B cell (primary cell): ENCODE measurements around the gene CAPS. TPM values are rescaled to one million over a fixed set of nuclear protein-coding genes. Genes with fewer than 3 reads are reported as not detected.

ENCODE experiments used
- ATAC-seq: fragments of 200-7000 bp; cut with Tn5 transposase; one replicate; pipeline ENCODE4 v1.10.0; 2021; ENCODE audit warnings: low read depth, mild to moderate bottlenecking, moderate number of reproducible peaks, moderate library complexity
- CTCF ChIA-PET: fragments of 350-600 bp; sonication (Branson Sonifier 250); formaldehyde crosslinking; loops from one replicate; lab custom pipeline; 2021; ENCODE audit warnings: antibody characterized with exemption, inconsistent platforms; lab: Charles Lee
- POLR2A ChIA-PET: fragments of 350-600 bp; sonication (Branson Sonifier 250); formaldehyde crosslinking; loops from one replicate; lab custom pipeline; 2021; ENCODE audit warnings: antibody characterized with exemption; lab: Charles Lee
- DNase-seq: peaks from one replicate; pipeline ENCODE4 v3.0.0; 2013
- H2AFZ ChIP-seq: 2 replicates; pipeline ENCODE4 v1.6.1; 2012; ENCODE audit warnings: mild to moderate bottlenecking, low read depth, low read length; ENCODE audit not compliant: insufficient read depth, poor library complexity, severe bottlenecking
- H3K27ac ChIP-seq, 2 donors: 1 replicate in 1 of 2; 2 replicates in 1 of 2; pipeline ENCODE4 v1.5.1; 2012 to 2013; ENCODE audit warnings: low read length in 2 of 2, mild to moderate bottlenecking in 2 of 2, moderate library complexity in 1 of 2
- H3K27me3 ChIP-seq, 4 experiments: fragments of 200-600 bp in 1 of 4; sonication (generic) in 1 of 4; replicated peaks in 1 of 4; 1 replicate in 2 of 4; 2 replicates in 2 of 4; pipeline versions ENCODE4 v1.6.1 to v1.7.0; 2013 to 2016; ENCODE audit warnings: low read length in 3 of 4, mild to moderate bottlenecking in 2 of 4, mixed read lengths in 1 of 4, moderate library complexity in 1 of 4; ENCODE audit not compliant: insufficient read depth in 4 of 4, control insufficient read depth in 3 of 4; ENCODE audit errors: control extremely low read depth in 1 of 4
- H3K36me3 ChIP-seq, 2 experiments: replicated peaks in 1 of 2; 1 replicate in 1 of 2; 2 replicates in 1 of 2; pipeline versions ENCODE4 v1.6.1 to v1.7.1; 2013; ENCODE audit warnings: low read length in 1 of 2; ENCODE audit not compliant: insufficient read depth in 2 of 2, control insufficient read depth in 1 of 2; ENCODE audit errors: control extremely low read depth in 1 of 2, extremely low read depth in 1 of 2
- H3K4me1 ChIP-seq, 2 donors: fragments of 200-600 bp in 1 of 2; sonication (generic) in 1 of 2; 1 replicate in 1 of 2; 2 replicates in 1 of 2; pipeline versions ENCODE4 v1.5.1 to v1.6.1; 2013 to 2017; ENCODE audit warnings: low read length in 2 of 2; ENCODE audit not compliant: control insufficient read depth in 2 of 2, insufficient read depth in 2 of 2
- H3K4me2 ChIP-seq: replicated peaks from 2 replicates; pipeline ENCODE3; 2012; ENCODE audit warnings: mild to moderate bottlenecking, low read depth, low read length; ENCODE audit not compliant: poor library complexity, severe bottlenecking
- H3K4me3 ChIP-seq, 5 experiments: fragments of 200-600 bp in 1 of 5; sonication (generic) in 1 of 5; 1 replicate in 3 of 5; 2 replicates in 2 of 5; pipeline versions ENCODE4 v1.5.1 to v1.7.0; 2011 to 2016; ENCODE audit warnings: low read length in 4 of 5, mild to moderate bottlenecking in 4 of 5, low read depth in 2 of 5, control low read depth in 1 of 5, moderate library complexity in 1 of 5; ENCODE audit not compliant: insufficient read depth in 1 of 5; ENCODE audit errors: control extremely low read depth in 1 of 5, extremely low read depth in 1 of 5
- H3K79me2 ChIP-seq: fragments of 200-600 bp; sonication (generic); one replicate; pipeline ENCODE4 v1.6.0; 2016; ENCODE audit warnings: low read length; ENCODE audit not compliant: control insufficient read depth, insufficient read depth
- H3K9ac ChIP-seq: fragments of 200-600 bp; sonication (generic); 2 replicates; pipeline ENCODE4 v1.6.1; 2017; ENCODE audit warnings: mild to moderate bottlenecking, low read length, moderate library complexity
- H3K9me3 ChIP-seq, 3 donors: one replicate each; pipeline versions ENCODE4 v1.6.1 to v1.7.1; 2013; ENCODE audit warnings: low read length in 2 of 3; ENCODE audit not compliant: control insufficient read depth in 2 of 3, insufficient read depth in 1 of 3; ENCODE audit errors: control extremely low read depth in 1 of 3
- H4K20me1 ChIP-seq: 2 replicates; pipeline ENCODE4 v1.6.0; 2012; ENCODE audit warnings: mild to moderate bottlenecking, low read length; ENCODE audit not compliant: insufficient read depth, control insufficient read depth, poor library complexity, severe bottlenecking
- H3K27ac Mint-ChIP-seq: one replicate; pipeline ENCODE4 v1.8.0; 2021; ENCODE audit warnings: mixed read lengths
- H3K27me3 Mint-ChIP-seq: one replicate; pipeline ENCODE4 v1.8.0; 2021; ENCODE audit warnings: mixed read lengths
- H3K4me1 Mint-ChIP-seq: one replicate; pipeline ENCODE4 v1.8.0; 2021; ENCODE audit warnings: mixed read lengths
- H3K4me3 Mint-ChIP-seq: one replicate; pipeline ENCODE4 v1.8.0; 2021; ENCODE audit warnings: mixed read lengths
- H3K9me3 Mint-ChIP-seq: one replicate; pipeline ENCODE4 v1.8.0; 2022; ENCODE audit warnings: mixed read lengths; ENCODE audit not compliant: insufficient read depth
- EZH2 ChIP-seq: IDR thresholded peaks from 2 replicates; pipeline ENCODE4 v1.6.1; 2012; ENCODE audit warnings: borderline replicate concordance, low read depth, mild to moderate bottlenecking, moderate library complexity, low read length; ENCODE audit not compliant: insufficient read depth, poor library complexity, severe bottlenecking
- WGBS: methylation state at CpG from one replicate; pipeline ENCODE4 v1.1.5; 2013; ENCODE audit warnings: missing lambda C conversion rate; ENCODE audit not compliant: insufficient coverage; 5-methylcytosine and 5-hydroxymethylcytosine counted together
- intact Hi-C: fragments of 100-400 bp; cut with micrococcal nuclease; formaldehyde crosslinking; loops from one replicate; pipeline ENCODE4 v1.10.0; 2022
- polyA plus RNA-seq: library from polyadenylated mRNA; depleted of rRNA; stranded (reverse); fragments of >200 nt; gene quantifications from 2 replicates; pipeline ENCODE4 v1.2.3, GENCODE V29; 2012
- total RNA-seq, 2 donors: library from RNA; stranded (reverse); fragments of 120-200 nt in 1 of 2; gene quantifications; 1 replicate in 1 of 2; 2 replicates in 1 of 2; pipeline versions ENCODE4 v1.2.3 to v1.2.4, GENCODE V29; 2013 to 2022
- TF ChIP-seq, protein P1 (sequence below): fragments of 200-600 bp; IDR thresholded peaks from one replicate; pipeline ENCODE4 v1.8.0; 2022; ENCODE audit warnings: antibody characterized with exemption, mild to moderate bottlenecking

CAPS gene
- total and polyA plus RNA-seq, 2 donors (not counting 1 experiment from before 2014, with no cell fraction given) = 40.0 to 65.7 TPM

DNA sequence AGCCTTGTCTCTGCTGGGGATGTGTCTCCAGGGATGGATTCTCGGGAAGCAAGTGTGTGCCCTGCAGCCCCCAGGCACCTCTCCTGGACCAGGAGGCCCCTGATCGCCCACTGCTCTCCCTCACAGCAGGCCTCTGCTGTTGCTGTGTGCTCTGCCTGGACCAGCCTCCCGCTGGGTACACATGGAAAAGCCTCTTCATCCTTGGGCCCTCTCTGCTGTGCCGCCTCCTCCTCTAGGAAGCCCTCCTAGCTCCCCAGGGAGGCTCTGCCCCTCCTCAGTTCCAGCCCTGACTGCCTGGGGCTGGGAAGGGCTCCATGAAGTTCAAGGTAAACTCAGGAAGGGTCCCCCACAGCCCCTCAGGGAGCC, 22.5 kb upstream of the CAPS start:
- no peaks in the 10 kb centered on the region for H3K4me1 Mint-ChIP-seq
- POLR2A ChIA-PET = interaction anchor here (0.7 kb wide), 1 partner anchor 13 kb away, joined by 3 read pairs; the partner anchor contains the start of gene VMAC

More for the DNA sequence above, 22.5 kb upstream of the CAPS start:
- Mint-ChIP-seq H3K27me3 (peaks cover 9% of the 10 kb centered on the region), H3K27ac (no peak overlapping the region), H3K4me3 (no peak overlapping the region), H3K9me3 (no peaks in the 10 kb centered on the region)
- intact Hi-C loops = no loop called here
- Histone ChIP-seq H3K9ac (no peak overlapping the region), H2AFZ (no peak overlapping the region), H3K27me3 (peaks cover 0 to 27% (median 3%) of the 10 kb centered on the region in 4 experiments), H4K20me1 (peaks cover 8% of the 10 kb centered on the region), H3K4me1 (peaks cover 0 to 4% of the 10 kb centered on the region in 2 donors), H3K4me2 (no peak overlapping the region), H3K4me3 (no peak overlapping the region), H3K79me2 (no peaks in the 10 kb centered on the region), H3K36me3 (peaks cover 0 to 7% of the 10 kb centered on the region in 2 experiments), H3K27ac (no peak overlapping the region), H3K9me3 (peaks cover 0 to 7% (median 0%) of the 10 kb centered on the region in 3 donors)
- 70% methylated on average over 4 of the region's 4 CpGs for WGBS
- no peak for TF ChIP-seq EZH2
- TF ChIP-seq, protein P1, sequence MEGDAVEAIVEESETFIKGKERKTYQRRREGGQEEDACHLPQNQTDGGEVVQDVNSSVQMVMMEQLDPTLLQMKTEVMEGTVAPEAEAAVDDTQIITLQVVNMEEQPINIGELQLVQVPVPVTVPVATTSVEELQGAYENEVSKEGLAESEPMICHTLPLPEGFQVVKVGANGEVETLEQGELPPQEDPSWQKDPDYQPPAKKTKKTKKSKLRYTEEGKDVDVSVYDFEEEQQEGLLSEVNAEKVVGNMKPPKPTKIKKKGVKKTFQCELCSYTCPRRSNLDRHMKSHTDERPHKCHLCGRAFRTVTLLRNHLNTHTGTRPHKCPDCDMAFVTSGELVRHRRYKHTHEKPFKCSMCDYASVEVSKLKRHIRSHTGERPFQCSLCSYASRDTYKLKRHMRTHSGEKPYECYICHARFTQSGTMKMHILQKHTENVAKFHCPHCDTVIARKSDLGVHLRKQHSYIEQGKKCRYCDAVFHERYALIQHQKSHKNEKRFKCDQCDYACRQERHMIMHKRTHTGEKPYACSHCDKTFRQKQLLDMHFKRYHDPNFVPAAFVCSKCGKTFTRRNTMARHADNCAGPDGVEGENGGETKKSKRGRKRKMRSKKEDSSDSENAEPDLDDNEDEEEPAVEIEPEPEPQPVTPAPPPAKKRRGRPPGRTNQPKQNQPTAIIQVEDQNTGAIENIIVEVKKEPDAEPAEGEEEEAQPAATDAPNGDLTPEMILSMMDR = no peak
- peak; percentile 17 for ATAC-seq
- CTCF ChIA-PET = no interaction called here
- no peak for DNase-seq
